PC-9 (cell line): ENCODE results near the gene OOSP4A.

Source experiments
- EZH2 ChIP-seq: fragments of 200-600 bp; sonication (generic); IDR thresholded peaks from 2 replicates; pipeline ENCODE4 v1.8.0; 2017; ENCODE audit warnings: antibody characterized with exemption, low read depth
- TF ChIP-seq, protein P1 (sequence below): fragments of 200-600 bp; sonication (generic); conservative IDR thresholded peaks from 2 replicates; pipeline ENCODE4 v1.6.1; 2017; ENCODE audit warnings: mixed run types, antibody characterized with exemption, mild to moderate bottlenecking, moderate library complexity

DNA sequence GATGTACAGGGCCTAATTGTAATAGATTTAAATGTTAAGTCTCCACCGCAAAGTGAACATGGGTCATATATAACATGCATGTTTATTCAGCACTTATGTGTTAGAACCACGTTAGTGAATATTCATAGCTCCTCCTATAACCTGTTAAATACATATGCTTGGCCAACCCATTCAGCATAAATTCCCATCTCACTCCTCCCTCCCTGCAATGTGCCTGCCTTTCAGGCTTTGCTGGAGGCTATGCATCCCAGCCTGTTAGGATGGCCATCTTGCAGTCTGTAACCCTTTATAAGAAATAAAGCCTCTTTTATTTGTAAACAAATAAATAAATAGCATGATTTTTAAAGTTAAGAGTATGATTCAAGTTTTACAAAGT lies 1.7 kb upstream of the OOSP4A start:
- TF ChIP-seq, protein P1, sequence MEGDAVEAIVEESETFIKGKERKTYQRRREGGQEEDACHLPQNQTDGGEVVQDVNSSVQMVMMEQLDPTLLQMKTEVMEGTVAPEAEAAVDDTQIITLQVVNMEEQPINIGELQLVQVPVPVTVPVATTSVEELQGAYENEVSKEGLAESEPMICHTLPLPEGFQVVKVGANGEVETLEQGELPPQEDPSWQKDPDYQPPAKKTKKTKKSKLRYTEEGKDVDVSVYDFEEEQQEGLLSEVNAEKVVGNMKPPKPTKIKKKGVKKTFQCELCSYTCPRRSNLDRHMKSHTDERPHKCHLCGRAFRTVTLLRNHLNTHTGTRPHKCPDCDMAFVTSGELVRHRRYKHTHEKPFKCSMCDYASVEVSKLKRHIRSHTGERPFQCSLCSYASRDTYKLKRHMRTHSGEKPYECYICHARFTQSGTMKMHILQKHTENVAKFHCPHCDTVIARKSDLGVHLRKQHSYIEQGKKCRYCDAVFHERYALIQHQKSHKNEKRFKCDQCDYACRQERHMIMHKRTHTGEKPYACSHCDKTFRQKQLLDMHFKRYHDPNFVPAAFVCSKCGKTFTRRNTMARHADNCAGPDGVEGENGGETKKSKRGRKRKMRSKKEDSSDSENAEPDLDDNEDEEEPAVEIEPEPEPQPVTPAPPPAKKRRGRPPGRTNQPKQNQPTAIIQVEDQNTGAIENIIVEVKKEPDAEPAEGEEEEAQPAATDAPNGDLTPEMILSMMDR: no peak
- TF ChIP-seq EZH2: no peak
